Esophagus squamous epithelium (tissue), 5 donors: Measurements from ENCODE around the gene ACSF3. TPM values are rescaled to one million over a fixed set of nuclear protein-coding genes. Genes with fewer than 3 reads are reported as not detected.

Source experiments
- DNase-seq: peaks from one replicate; lab custom pipeline; 2025; lab: John Stamatoyannopoulos, UW
- H3K27ac ChIP-seq, 4 donors: fragments of 200-600 bp; sonication (generic); one replicate each; pipeline ENCODE4 v1.5.1; 2016 to 2019; ENCODE audit warnings: mild to moderate bottlenecking in 1 of 4
- H3K27me3 ChIP-seq, 4 donors: fragments of 200-600 bp; sonication (generic); 1 replicate in 3 of 4; 2 replicates in 1 of 4; pipeline versions ENCODE4 v1.5.1 to v1.6.0; 2017 to 2021; ENCODE audit warnings: antibody characterized with exemption in 1 of 4
- H3K36me3 ChIP-seq, 3 donors: fragments of 200-600 bp; sonication (generic); one replicate each; pipeline ENCODE4 v1.5.1; 2016 to 2019
- H3K4me1 ChIP-seq, 3 donors: fragments of 200-600 bp; sonication (generic); one replicate each; pipeline ENCODE4 v1.5.1; 2017 to 2019
- H3K4me3 ChIP-seq, 4 donors: fragments of 200-600 bp; sonication (generic); 1 replicate in 3 of 4; 2 replicates in 1 of 4; pipeline ENCODE4 v1.5.1; 2016 to 2019; ENCODE audit warnings: mild to moderate bottlenecking in 2 of 4, moderate library complexity in 1 of 4
- H3K9me3 ChIP-seq, 3 donors: fragments of 200-600 bp; sonication (generic); one replicate each; pipeline ENCODE4 v1.5.1; 2016 to 2019
- CTCF ChIP-seq, 6 experiments: fragments of 450-650 bp in 4 of 6; fragments of 200-600 bp in 2 of 6; sonication (generic) in 2 of 6; IDR thresholded peaks; one replicate each; pipeline ENCODE4 v1.5.1; 2016 to 2019; ENCODE audit warnings: antibody characterized with exemption in 6 of 6, mild to moderate bottlenecking in 4 of 6, moderate library complexity in 4 of 6
- POLR2A ChIP-seq, 4 donors: fragments of 450-650 bp; IDR thresholded peaks; one replicate each; pipeline ENCODE4 v1.6.1; 2017; ENCODE audit warnings: antibody characterized with exemption in 4 of 4, mild to moderate bottlenecking in 4 of 4, moderate library complexity in 3 of 4
- WGBS, 2 donors: methylation state at CpG; one replicate each; pipeline ENCODE4 v1.1.5; 2018; 5-methylcytosine and 5-hydroxymethylcytosine counted together
- intact Hi-C: fragments of 100-400 bp; cut with DNase I; formaldehyde crosslinking; loops from one replicate; pipeline ENCODE4 v1.15.0; 2022
- total RNA-seq, 4 donors: library from RNA; depleted of rRNA; stranded (reverse); fragments of >200 nt; gene quantifications; one replicate each; pipeline ENCODE4 v1.1.0, GENCODE V29; 2016
- donor health status: DM: yes; HTN: yes; CAD: no.

Gene ACSF3
- total RNA-seq, 4 donors from 2014 or later = 15.1 to 21.1 (median 17.4) TPM

DNA sequence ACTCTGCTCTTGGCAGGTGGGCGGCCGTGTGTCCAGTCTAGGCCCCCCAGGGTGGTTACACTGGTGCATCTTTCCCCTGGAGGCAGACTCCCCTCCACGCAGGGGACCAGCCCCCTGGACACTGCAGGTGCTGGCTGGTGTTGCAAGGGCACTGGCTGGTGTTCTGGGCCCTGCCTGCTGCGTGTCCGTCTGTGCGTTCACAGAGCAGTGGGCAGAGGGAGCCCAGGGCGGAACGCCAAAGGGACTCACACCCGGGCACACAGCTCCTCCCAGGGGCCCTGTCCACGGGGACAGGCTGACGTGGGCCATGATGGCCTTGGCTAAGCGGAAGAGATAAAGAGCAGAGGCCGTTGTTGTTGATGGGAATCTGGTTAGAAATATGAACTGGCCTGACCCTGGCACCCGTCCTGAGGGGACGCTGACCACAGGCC is 27.3 kb downstream of the ACSF3 start:
- Histone ChIP-seq H3K27ac (no peak overlapping the region), H3K4me1 (peaks cover 0 to 19% (median 0%) of the 10 kb centered on the region in 3 donors), H3K4me3 (no peak overlapping the region), H3K9me3 (no peaks in the 10 kb centered on the region), H3K36me3 (peaks cover 10 to 96% (median 14%) of the 10 kb centered on the region in 3 donors), H3K27me3 (no peaks in the 10 kb centered on the region)
- no peak for DNase-seq
- intact Hi-C loops = no loop called here
- 92 to 93% methylated on average over 3 to 9 of the region's 15 CpGs for WGBS, 2 donors
- TF ChIP-seq CTCF (IDR thresholded peaks at IDR 0.05) (no peak), POLR2A (IDR thresholded peaks at IDR 0.05) (no peak)

DNA sequence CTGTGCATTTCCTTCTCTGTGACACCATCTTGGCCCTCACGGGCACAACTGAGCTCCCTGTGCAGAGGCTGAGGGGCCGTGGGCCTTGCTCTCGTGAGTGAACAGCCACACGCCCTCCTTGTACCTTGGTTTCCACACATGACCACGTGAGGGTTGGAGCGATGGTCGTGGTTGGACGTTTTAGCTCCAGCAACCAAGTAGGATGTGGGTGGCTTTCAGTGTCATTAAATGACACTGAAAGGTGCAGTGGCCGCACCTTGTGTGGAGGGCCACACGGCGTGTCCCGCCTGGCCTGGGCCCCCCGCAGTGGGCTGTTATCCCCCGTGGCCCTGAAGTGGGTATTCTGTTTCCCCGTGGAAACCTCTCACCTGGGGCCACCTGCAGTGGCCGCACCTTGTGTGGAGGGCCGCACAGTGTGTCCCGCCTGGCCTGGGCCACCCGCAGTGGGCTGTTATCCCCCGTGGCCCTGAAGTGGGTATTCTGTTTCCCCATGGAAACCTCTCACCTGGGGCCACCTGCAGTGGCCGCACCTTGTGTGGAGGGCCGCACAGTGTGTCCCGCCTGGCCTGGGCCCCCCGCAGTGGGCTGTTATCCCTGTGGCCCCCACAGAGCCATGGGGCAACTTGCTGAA is 28.2 kb downstream of the ACSF3 start:
- Histone ChIP-seq H3K4me1 (peaks cover 0 to 19% (median 0%) of the 10 kb centered on the region in 3 donors), H3K9me3 (no peaks in the 10 kb centered on the region), H3K36me3 (peaks cover 10 to 92% (median 14%) of the 10 kb centered on the region in 3 donors), H3K27ac (peak overlapping the region in 3 of 4 donors; percentile 10 to 43 (median 39)), H3K4me3 (no peak overlapping the region), H3K27me3 (no peaks in the 10 kb centered on the region)
- WGBS, 2 donors = 91 to 93% methylated on average over 7 to 9 of the region's 24 CpGs
- TF ChIP-seq CTCF (IDR thresholded peaks at IDR 0.05) (no peak), POLR2A (IDR thresholded peaks at IDR 0.05) (no peak)
- no peak for DNase-seq
- intact Hi-C loops = no loop called here

DNA sequence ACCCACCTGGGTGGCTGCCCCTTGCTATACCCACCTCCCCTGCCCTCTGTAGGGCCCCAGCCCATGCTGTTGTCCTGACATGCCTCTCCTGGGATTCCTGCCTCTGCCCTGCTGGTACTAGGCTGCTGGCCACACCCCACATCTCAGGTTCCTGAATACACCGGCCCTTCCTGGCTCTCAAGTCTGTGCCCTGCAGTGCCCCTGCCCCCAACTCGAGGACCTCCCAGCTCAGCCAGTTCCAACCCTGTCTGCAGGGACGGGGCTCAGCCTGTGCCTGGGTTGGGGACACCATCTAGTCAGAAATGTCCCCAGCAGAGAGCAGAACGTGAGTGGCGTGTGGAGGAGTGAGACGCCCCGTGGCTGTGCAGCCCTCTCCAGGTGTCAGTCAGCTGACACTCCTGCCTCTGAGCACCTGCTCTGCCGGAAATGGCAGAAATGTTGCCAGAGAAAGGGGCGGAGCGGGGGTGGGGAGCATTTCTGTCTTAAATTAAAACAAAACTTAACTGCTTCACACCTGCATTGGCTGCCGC is 28.7 kb downstream of the ACSF3 start:
- Histone ChIP-seq H3K36me3 (peaks cover 10 to 86% (median 14%) of the 10 kb centered on the region in 3 donors), H3K4me1 (peaks cover 0 to 19% (median 0%) of the 10 kb centered on the region in 3 donors), H3K27me3 (no peaks in the 10 kb centered on the region), H3K9me3 (no peaks in the 10 kb centered on the region), H3K4me3 (no peak overlapping the region), H3K27ac (peak overlapping the region in 3 of 4 donors; percentile 10 to 43 (median 39))
- intact Hi-C loops = no loop called here
- TF ChIP-seq CTCF (IDR thresholded peaks at IDR 0.05) = peak in 1 of 6 experiments; percentile 24
- no peak for TF ChIP-seq POLR2A (IDR thresholded peaks at IDR 0.05)
- DNase-seq = no peak
- 58 to 62% methylated on average over 6 to 8 of the region's 11 CpGs for WGBS, 2 donors

DNA sequence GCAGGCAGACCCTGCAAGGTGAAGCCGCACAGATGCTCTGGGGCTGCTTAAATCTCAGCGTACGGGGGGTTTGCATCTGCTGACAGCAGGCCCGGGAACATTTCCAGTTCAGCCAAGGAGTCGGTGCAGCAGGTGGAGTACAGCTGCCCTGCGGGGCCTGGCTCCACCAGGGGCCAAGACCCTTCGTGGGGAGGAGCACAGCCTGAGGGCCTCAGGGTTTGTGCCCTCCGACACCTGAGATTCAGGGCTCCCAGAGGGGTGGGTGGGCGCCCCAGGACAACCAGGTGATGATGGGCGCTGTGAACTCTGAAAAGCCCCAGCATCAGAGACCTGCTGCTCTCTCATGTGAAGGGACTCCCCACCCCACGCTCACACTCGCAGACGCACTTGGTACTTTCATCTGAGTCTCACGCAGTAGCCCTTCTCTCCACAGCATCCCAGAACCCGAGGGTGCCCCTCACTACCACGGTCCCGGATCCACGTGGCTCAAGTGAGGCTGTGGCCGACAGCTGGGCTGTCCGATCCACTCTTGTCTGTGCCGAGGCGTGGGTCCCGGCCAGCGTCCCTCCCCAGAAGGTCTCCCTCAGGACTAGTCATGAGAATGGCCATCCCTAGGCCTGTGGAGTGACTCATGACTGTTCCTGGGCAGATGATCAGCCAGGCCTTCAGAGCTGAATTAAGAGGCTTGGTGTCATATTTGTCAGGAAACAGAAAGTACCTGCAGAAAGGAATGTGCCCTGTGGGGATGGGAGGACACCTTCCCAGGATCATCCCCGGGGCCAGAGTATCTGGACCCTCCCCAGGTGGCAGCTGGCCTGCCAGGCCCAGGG is 29.6 kb downstream of the ACSF3 start:
- Histone ChIP-seq H3K9me3 (no peaks in the 10 kb centered on the region), H3K4me1 (peaks cover 0 to 19% (median 0%) of the 10 kb centered on the region in 3 donors), H3K4me3 (no peak overlapping the region), H3K27ac (peak overlapping the region in 1 of 4 donors; percentile 39), H3K27me3 (no peaks in the 10 kb centered on the region), H3K36me3 (peaks cover 10 to 77% (median 14%) of the 10 kb centered on the region in 3 donors)
- TF ChIP-seq POLR2A (IDR thresholded peaks at IDR 0.05) (no peak), CTCF (IDR thresholded peaks at IDR 0.05) (no peak)
- WGBS, 2 donors = 96 to 100% methylated on average over 1 to 12 of the region's 25 CpGs
- DNase-seq = no peak
- intact Hi-C loops = no loop called here

- Histone ChIP-seq H3K9me3 (no peaks in the 10 kb centered on the region), H3K4me3 (no peak overlapping the region), H3K4me1 (peaks cover 0 to 19% (median 0%) of the 10 kb centered on the region in 3 donors), H3K36me3 (peaks cover 10 to 77% (median 14%) of the 10 kb centered on the region in 3 donors), H3K27me3 (no peaks in the 10 kb centered on the region), H3K27ac (no peak overlapping the region)
- WGBS, 2 donors = 95 to 96% methylated on average over 7 to 12 of the region's 12 CpGs
- TF ChIP-seq POLR2A (IDR thresholded peaks at IDR 0.05) (no peak), CTCF (IDR thresholded peaks at IDR 0.05) (no peak)
- intact Hi-C loops = no loop called here
- DNase-seq = no peak
Observed at GRCh38 chr16:89123831-89124100, 30.1 kb downstream of the ACSF3 start.
